NT2/D1 (cell line): ENCODE results near the gene GSG1L.

Experiments
- DNase-seq: peaks from one replicate; pipeline ENCODE4 v3.0.0-alpha.2; 2011; ENCODE audit warnings: low read depth, low spot score
- H3K27me3 ChIP-seq: 2 replicates; pipeline ENCODE4 v1.6.0; 2011; ENCODE audit warnings: mild to moderate bottlenecking; ENCODE audit not compliant: insufficient read length, insufficient read depth
- H3K36me3 ChIP-seq: 2 replicates; pipeline ENCODE4 v1.6.1; 2011; ENCODE audit warnings: mild to moderate bottlenecking, low read length, mixed read lengths; ENCODE audit not compliant: insufficient read depth, insufficient read length
- H3K4me1 ChIP-seq: 2 replicates; pipeline ENCODE4 v1.5.1; 2011; ENCODE audit not compliant: insufficient read depth, insufficient read length
- H3K4me3 ChIP-seq: 2 replicates; pipeline ENCODE4 v1.5.1; 2011; ENCODE audit warnings: low read depth; ENCODE audit not compliant: insufficient read length
- H3K9ac ChIP-seq: 2 replicates; pipeline ENCODE4 v1.6.0; 2011; ENCODE audit warnings: low read depth; ENCODE audit not compliant: insufficient read length
- H3K9me3 ChIP-seq: 2 replicates; pipeline ENCODE4 v1.5.1; 2011; ENCODE audit warnings: mild to moderate bottlenecking, low read length; ENCODE audit not compliant: insufficient read depth
- SUZ12 ChIP-seq: IDR thresholded peaks from 2 replicates; pipeline ENCODE4 v1.6.1; 2011; ENCODE audit not compliant: insufficient read length, insufficient read depth; ENCODE audit errors: extremely low read depth
- YY1 ChIP-seq: IDR thresholded peaks from 2 replicates; pipeline ENCODE4 v1.6.1; 2011; ENCODE audit not compliant: insufficient read length, insufficient read depth
- ZNF274 ChIP-seq: IDR thresholded peaks from 2 replicates; pipeline ENCODE4 v1.6.1; 2011; ENCODE audit warnings: mild to moderate bottlenecking, low read depth, low read length

Gene GSG1L

DNA sequence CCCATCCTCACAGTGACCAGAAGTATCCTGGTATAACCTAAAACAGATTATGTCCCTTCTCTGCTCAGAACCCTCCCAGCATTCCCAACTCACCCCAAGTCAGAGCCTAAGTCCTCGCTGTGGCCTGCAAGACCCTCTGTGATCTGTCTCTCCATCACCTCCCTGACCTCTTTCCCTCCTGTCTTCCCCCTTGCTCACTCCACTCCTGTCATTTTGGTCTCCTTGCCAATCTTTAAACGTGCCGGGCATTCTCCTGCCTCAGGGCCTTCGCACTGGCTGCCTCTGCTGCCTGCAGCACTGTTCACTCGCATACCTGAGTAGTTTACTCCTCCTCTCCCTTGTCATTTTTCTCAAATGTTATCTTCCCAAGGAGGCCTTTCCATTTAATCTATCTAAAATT, 97.7 kb downstream of the GSG1L start:
- Histone ChIP-seq H3K9ac (no peak overlapping the region), H3K27me3 (no peaks in the 10 kb centered on the region), H3K4me3 (no peak overlapping the region), H3K36me3 (no peaks in the 10 kb centered on the region), H3K9me3 (no peaks in the 10 kb centered on the region), H3K4me1 (no peaks in the 10 kb centered on the region)
- TF ChIP-seq ZNF274 (no peak), YY1 (no peak), SUZ12 (no peak)
- no peak for DNase-seq

DNA sequence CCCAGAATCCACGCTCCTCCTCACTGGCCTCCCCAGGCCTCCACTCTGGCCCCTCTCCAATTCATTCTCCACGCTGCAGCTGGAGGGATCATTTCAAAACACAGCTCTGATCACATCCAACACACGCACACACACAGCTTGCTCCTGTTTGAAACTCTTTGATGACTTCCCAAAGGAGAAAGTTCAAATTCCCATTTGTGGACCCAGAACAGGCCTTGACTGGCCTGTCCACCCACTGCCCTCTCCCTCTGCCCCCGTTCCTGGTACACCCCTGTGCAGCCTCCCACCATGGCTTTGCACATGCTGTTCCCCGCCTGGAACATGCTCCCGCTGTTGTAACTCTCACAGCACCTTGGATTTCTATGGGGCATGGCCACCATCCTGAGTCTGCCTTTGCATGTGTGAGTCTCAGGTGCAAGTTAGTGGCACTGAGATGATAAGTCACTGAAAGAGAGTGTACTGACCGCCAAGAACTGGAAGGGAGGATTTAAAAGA, 100.0 kb downstream of the GSG1L start:
- TF ChIP-seq SUZ12, result no peak
- no peak for TF ChIP-seq YY1
- no peak for TF ChIP-seq ZNF274
- no peak overlapping the region for H3K9ac ChIP-seq
- no peaks in the 10 kb centered on the region for H3K4me1 ChIP-seq
- no peaks in the 10 kb centered on the region for H3K27me3 ChIP-seq
- DNase-seq, result no peak
- no peaks in the 10 kb centered on the region for H3K9me3 ChIP-seq
- no peak overlapping the region for H3K4me3 ChIP-seq
- no peaks in the 10 kb centered on the region for H3K36me3 ChIP-seq

DNA sequence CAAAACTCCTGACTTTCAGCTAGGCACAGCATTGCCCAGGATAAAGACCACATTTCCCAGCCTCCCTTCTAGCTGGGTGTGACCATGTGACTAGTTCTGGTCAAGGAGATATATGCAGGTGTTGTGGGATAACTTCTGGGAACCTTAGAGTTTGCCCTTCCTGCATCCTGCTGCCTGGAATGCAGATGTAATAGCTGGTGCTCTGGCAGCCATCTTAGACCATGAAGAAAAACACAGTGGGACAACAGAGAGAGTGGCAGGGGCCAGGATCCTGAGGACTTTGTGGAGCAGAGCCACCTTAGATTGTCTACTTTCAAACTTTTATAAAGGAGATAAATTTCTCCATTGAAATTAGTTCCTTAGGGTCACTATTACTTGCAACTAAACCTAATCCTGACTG, 101.3 kb downstream of the GSG1L start:
- Histone ChIP-seq H3K36me3 (no peaks in the 10 kb centered on the region), H3K9me3 (peaks cover 9% of the 10 kb centered on the region), H3K4me3 (no peak overlapping the region), H3K27me3 (no peaks in the 10 kb centered on the region), H3K9ac (no peak overlapping the region), H3K4me1 (no peaks in the 10 kb centered on the region)
- no peak for DNase-seq
- no peak for TF ChIP-seq YY1
- TF ChIP-seq SUZ12, result no peak
- TF ChIP-seq ZNF274, result no peak

DNA sequence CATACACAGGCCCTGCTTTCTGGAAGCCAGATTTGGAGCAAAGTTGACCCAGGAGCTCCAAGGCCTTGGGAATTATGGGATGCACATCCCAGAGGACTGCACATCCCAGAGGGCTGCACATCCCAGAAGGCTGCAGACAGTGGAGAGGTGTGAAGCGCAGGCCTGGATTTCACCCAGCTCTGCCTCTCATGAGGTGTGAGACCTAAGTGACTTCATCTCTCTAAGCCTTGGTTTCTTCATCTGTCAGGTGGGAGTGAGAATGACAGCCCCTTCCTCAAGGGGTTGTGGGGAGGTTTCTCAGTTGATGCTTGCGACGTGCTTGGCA, 102.3 kb downstream of the GSG1L start:
- H3K9me3 ChIP-seq, result peaks cover 18% of the 10 kb centered on the region
- no peaks in the 10 kb centered on the region for H3K4me1 ChIP-seq
- no peaks in the 10 kb centered on the region for H3K27me3 ChIP-seq
- DNase-seq, result no peak
- H3K4me3 ChIP-seq, result no peak overlapping the region
- H3K9ac ChIP-seq, result no peak overlapping the region
- TF ChIP-seq YY1 (no peak), ZNF274 (no peak), SUZ12 (no peak)
- no peaks in the 10 kb centered on the region for H3K36me3 ChIP-seq

DNA sequence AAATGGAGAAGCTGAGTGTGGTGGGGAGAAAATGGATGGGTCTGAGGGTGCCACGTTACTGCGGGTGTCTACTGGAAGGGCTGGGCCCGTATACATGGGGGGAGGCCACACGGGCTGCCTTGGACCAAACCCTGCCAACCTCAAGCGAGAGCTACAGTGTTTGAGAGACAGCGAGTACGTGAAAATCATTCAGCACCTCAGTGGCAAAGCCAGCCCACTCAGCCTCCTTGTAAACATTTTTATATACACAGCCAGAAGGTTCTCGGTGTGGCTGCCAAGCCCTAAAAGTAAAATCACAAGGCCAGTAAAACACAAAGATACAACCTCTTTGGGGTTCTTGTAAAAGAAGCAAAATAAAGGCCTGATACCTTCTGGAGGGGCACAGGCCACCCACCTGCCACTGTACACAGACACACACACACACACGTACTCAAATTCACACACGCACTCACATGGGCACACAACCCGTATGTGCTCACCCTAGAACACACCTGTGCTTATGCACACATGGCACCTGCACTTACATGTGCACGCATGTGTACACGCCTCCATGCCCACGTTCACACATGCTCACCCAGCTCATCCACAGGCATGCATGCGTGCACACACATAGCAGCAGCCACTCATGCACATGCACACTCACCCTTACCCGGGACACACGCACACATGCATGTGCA, 102.8 kb downstream of the GSG1L start:
- Histone ChIP-seq H3K4me3 (no peak overlapping the region), H3K27me3 (no peaks in the 10 kb centered on the region), H3K36me3 (no peaks in the 10 kb centered on the region), H3K4me1 (no peaks in the 10 kb centered on the region), H3K9me3 (peaks cover 23% of the 10 kb centered on the region), H3K9ac (no peak overlapping the region)
- DNase-seq, result no peak
- no peak for TF ChIP-seq ZNF274
- TF ChIP-seq SUZ12, result no peak
- no peak for TF ChIP-seq YY1

DNA sequence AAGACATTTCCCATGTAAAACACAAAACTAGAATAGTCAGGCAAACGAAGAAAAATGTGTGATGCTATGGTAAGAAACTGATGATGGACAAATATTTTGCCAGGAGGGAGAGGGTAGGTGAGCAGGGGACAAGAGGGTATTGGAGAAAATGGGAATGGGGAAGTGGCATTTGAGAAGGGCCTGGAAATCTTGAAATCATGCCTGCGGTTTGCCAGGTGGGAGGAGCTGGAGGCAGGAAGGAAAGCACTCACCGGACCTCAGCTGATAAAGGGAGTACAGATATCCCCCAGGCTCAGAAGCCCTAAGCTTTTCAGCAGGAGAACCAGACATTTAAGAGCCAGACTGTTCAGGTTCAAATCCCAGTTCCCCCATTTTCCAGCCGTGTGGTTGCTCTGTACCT, 103.6 kb downstream of the GSG1L start:
- TF ChIP-seq ZNF274 (no peak), SUZ12 (no peak), YY1 (no peak)
- DNase-seq, result no peak
- H3K27me3 ChIP-seq, result no peaks in the 10 kb centered on the region
- no peak overlapping the region for H3K9ac ChIP-seq
- peaks cover 32% of the 10 kb centered on the region for H3K9me3 ChIP-seq
- no peak overlapping the region for H3K4me3 ChIP-seq
- no peaks in the 10 kb centered on the region for H3K4me1 ChIP-seq
- H3K36me3 ChIP-seq, result no peaks in the 10 kb centered on the region

DNA sequence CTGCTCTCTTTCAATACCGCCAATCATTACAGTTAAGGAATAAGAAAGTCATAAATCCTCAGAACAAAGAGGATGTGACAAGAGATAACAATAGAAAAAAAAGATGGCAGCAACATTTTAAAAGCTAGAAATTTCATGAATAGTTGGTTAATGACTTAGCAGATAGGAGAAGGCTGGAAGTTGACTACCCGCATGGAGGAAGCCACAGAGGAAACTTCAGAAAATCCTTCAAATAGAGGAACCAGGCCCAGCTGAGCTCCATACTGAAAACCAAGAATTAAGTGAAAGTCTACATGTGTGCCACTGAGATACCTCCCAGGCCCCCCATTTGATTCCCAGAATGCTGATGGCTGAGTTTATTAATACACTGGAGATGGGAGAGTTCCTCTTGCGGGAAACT, 109.3 kb downstream of the GSG1L start:
- Histone ChIP-seq H3K36me3 (no peaks in the 10 kb centered on the region), H3K9ac (no peak overlapping the region), H3K4me1 (no peaks in the 10 kb centered on the region), H3K27me3 (peaks cover 4% of the 10 kb centered on the region), H3K4me3 (no peak overlapping the region), H3K9me3 (peaks cover 38% of the 10 kb centered on the region)
- no peak for DNase-seq
- TF ChIP-seq ZNF274, result no peak
- no peak for TF ChIP-seq YY1
- TF ChIP-seq SUZ12, result no peak
